SW480 (cell line): ENCODE results near the gene MYDGF.
"Not testable (repeated sequence)": the region's sequence is repeated elsewhere in the genome, so short reads cannot be mapped to it uniquely, and the experiment has no call there.

Source experiments
- DNase-seq: peaks from one replicate; pipeline ENCODE4 v3.0.0-alpha.2; 2016; ENCODE audit warnings: low spot score

MYDGF gene

GRCh38 chr19:4669723-4670480 lies at the start of gene MYDGF:
MYDGF (minus strand) TSS chr19:4670342; CDS start chr19:4670334, 8 bp downstream.
- peak; percentile 84 for DNase-seq

GRCh38 chr19:4719499-4719866 lies 49.3 kb upstream of the MYDGF start:
- no peak for DNase-seq

GRCh38 chr19:4717966-4718701 lies 48.0 kb upstream of the MYDGF start:
- no peak for DNase-seq

GRCh38 chr19:4717191-4717965 lies 47.2 kb upstream of the MYDGF start:
- DNase-seq = no peak

GRCh38 chr19:4715529-4716221 lies 45.5 kb upstream of the MYDGF start:
- no peak for DNase-seq

GRCh38 chr19:4715178-4715528 lies 45.0 kb upstream of the MYDGF start:
- not testable (repeated sequence) for DNase-seq

- no peak for DNase-seq
Observed at GRCh38 chr19:4714016-4714415, 43.9 kb upstream of the MYDGF start.

- DNase-seq = peak; percentile 81
Observed at GRCh38 chr19:4713384-4713951, 43.3 kb upstream of the MYDGF start.

- DNase-seq = no peak
Observed at GRCh38 chr19:4712771-4713170, 42.6 kb upstream of the MYDGF start.

GRCh38 chr19:4711211-4711610 lies 41.1 kb upstream of the MYDGF start:
- DNase-seq = no peak

GRCh38 chr19:4710281-4710600 lies 40.1 kb upstream of the MYDGF start:
- no peak for DNase-seq

- DNase-seq = no peak
Observed at GRCh38 chr19:4709440-4710280, 39.5 kb upstream of the MYDGF start.

GRCh38 chr19:4707956-4708650 lies 38.0 kb upstream of the MYDGF start:
- DNase-seq = no peak

GRCh38 chr19:4707322-4707721 lies 37.2 kb upstream of the MYDGF start:
- DNase-seq = no peak

- no peak for DNase-seq
Observed at GRCh38 chr19:4705413-4706131, 35.4 kb upstream of the MYDGF start.

- DNase-seq = no peak
Observed at GRCh38 chr19:4704317-4704673, 34.2 kb upstream of the MYDGF start.

- DNase-seq = no peak
Observed at GRCh38 chr19:4703671-4704316, 33.7 kb upstream of the MYDGF start.

- DNase-seq = no peak
Observed at GRCh38 chr19:4702764-4703163, 32.6 kb upstream of the MYDGF start.

- DNase-seq = no peak
Observed at GRCh38 chr19:4701557-4701956, 31.4 kb upstream of the MYDGF start.

- DNase-seq = no peak
Observed at GRCh38 chr19:4700693-4700970, 30.5 kb upstream of the MYDGF start.
